DOHH2 (cell line): Measurements from ENCODE around the gene PCDH8.

Source experiments
- CTCF ChIP-seq: fragments of 200-600 bp; sonication (generic); IDR thresholded peaks from one replicate; pipeline ENCODE4 v1.5.1; 2014; ENCODE audit warnings: antibody characterized with exemption, mild to moderate bottlenecking, low read depth, low read length; ENCODE audit not compliant: poor library complexity, severe bottlenecking
- EZH2phosphoT487 ChIP-seq: fragments of 200-600 bp; sonication (generic); IDR thresholded peaks from 2 replicates; pipeline ENCODE4 v1.6.1; 2017; ENCODE audit warnings: borderline replicate concordance, mild to moderate bottlenecking, antibody characterized with exemption, low read length, moderate library complexity, mixed read lengths

GRCh38 chr13:52832313-52832712 lies 16.1 kb downstream of the PCDH8 start:
- TF ChIP-seq CTCF (no peak), EZH2phosphoT487 (no peak)
